22Rv1 (cell line): ENCODE measurements around the gene SFXN3.

Source experiments
- H3K27ac ChIP-seq: fragments of 450-650 bp; 2 replicates; pipeline ENCODE4 v1.5.1; 2017
- CTCF ChIP-seq: fragments of 450-650 bp; IDR thresholded peaks from 2 replicates; pipeline ENCODE4 v1.5.1; 2017; ENCODE audit warnings: mild to moderate bottlenecking
- ZFX ChIP-seq: fragments of 450-650 bp; IDR thresholded peaks from 2 replicates; pipeline ENCODE4 v1.6.1; 2017; ENCODE audit warnings: antibody characterized with exemption, borderline replicate concordance

SFXN3 gene

DNA sequence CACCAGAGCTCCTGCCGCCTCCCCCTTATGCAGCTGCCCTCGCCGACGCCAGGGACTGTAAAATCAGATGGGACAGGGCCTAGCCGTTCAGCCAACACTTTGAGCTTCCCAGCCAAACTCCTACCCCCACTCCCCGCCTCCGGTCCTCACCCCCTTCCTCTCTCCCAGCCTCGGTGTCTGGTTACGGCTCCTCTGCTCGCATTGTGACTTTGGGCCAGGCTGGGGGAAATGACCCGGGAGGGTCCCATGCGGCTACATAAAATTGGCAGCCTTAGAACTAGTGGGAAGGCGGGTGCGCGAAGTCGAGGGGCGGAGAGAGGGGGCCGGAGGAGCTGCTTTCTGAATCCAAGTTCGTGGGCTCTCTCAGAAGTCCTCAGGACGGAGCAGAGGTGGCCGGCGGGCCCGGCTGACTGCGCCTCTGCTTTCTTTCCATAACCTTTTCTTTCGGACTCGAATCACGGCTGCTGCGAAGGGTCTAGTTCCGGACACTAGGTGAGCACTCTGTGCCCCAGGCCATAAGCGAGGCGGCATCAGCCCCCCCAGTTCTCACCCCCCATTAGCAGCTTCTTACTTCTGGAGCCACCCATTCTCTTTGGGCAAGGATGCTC lies 30.7 kb downstream of the SFXN3 start, which contains the start of gene KAZALD1:
Gene KAZALD1 (plus strand): TSS at position 366 of the 608 bp plus-strand sequence. CDS start 604 bp downstream, outside the sequence.
- TF ChIP-seq ZFX (no peak), CTCF (no peak)
- H3K27ac ChIP-seq, result peak within 1 kb of the TSS; percentile 100

GRCh38 chr10:101062232-101063049 lies 31.4 kb downstream of the SFXN3 start:
- peak overlapping the region; percentile 100 for H3K27ac ChIP-seq
- TF ChIP-seq ZFX (no peak), CTCF (peak; percentile 87)

DNA sequence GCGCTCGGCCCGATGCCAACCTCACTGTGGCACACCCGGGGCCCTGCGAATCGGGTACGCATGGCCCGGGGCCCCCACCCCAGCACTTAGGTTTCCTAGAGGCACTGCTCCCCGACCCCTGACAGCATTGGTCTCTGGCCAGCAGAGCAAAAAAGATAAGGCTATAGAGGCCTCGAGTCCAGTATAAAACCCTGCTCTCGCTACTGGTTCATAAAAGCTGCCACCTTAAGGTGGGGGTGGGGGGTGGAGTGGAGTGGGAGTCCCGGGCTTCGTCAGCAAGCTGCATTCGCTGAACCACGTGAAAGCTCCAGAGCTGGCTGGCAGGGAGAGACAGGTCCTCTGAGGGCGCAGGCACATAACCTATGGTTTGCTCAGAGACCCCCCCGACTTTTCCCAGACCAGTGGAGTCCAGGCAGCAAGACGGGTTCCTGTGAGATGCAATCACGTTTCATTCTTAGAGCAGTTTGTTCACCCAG lies 32.1 kb downstream of the SFXN3 start:
- peak overlapping the region; percentile 100 for H3K27ac ChIP-seq
- TF ChIP-seq ZFX, result no peak
- no peak for TF ChIP-seq CTCF

- peak overlapping the region; percentile 100 for H3K27ac ChIP-seq
- no peak for TF ChIP-seq ZFX
- no peak for TF ChIP-seq CTCF
Measured at GRCh38 chr10:101063548-101064414, 32.7 kb downstream of the SFXN3 start.

DNA sequence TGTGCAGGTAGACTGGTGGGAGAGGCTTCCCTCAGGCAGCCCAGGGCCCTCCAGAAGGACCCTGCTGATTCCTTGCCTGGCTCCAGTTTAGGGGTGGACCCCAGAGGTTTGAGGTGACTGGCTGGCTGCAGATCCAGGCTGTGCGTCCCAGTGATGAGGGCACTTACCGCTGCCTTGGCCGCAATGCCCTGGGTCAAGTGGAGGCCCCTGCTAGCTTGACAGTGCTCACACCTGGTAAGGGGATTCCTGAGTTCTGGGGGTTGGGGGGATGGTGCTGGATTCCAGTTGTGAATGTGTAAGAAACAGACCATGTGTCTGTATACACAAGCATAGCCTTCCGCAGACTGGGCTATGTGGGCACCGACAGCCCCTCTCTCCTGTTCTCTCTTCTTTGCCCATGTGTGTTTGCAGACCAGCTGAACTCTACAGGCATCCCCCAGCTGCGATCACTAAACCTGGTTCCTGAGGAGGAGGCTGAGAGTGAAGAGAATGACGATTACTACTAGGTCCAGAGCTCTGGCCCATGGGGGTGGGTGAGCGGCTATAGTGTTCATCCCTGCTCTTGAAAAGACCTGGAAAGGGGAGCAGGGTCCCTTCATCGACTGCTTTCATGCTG lies 33.5 kb downstream of the SFXN3 start:
- no peak for TF ChIP-seq ZFX
- TF ChIP-seq CTCF, result no peak
- peak overlapping the region; percentile 100 for H3K27ac ChIP-seq

DNA sequence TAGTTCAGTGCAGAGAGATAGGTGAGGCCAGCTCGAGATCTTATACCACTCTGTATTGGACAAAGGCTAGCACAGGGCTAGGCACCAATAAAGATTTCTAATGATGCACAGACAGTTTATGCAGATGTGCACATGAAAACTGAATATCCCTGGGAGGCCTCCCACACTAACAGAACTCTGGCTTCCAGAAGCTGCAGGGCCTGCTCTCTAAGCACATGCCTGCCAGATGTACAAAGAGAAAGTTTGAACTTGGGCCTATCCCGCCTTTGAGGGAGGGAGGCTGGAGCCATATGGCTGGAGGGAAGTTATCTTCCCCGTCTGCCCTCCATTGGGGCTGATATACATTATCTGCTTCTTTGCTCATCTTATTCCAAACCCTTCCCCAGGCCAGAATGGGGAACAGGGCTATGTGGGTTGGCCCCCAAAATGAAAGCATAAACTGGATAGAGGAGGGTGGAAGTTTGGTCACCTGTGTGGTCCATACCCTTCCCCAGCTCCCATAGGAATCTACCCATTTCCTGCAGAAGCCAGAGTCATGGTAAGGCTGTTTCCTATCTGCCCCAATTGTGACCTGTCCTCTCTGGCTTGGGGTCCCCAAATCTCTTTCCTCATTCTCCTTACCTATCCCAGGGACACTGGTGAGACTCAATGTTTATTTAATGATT lies 34.6 kb downstream of the SFXN3 start:
- TF ChIP-seq CTCF (no peak), ZFX (no peak)
- H3K27ac ChIP-seq, result peak overlapping the region; percentile 100
